Fibroblast of gingiva (primary cell): ENCODE results near the gene GRK6.

ENCODE experiments used
- DNase-seq: peaks from one replicate; pipeline ENCODE4 v3.0.0-alpha.2; 2011; ENCODE audit warnings: low read depth

GRK6 gene

GRCh38 chr5:177440990-177441780 lies 14.7 kb downstream of the GRK6 start:
- no peak for DNase-seq

- DNase-seq, result no peak
Measured at GRCh38 chr5:177442066-177442826, 15.8 kb downstream of the GRK6 start.

- no peak for DNase-seq
Measured at GRCh38 chr5:177443144-177443983, 16.9 kb downstream of the GRK6 start.

- DNase-seq, result no peak
Measured at GRCh38 chr5:177444106-177445051, 17.9 kb downstream of the GRK6 start.

- no peak for DNase-seq
Measured at GRCh38 chr5:177445052-177445916, 18.8 kb downstream of the GRK6 start.

- no peak for DNase-seq
Measured at GRCh38 chr5:177445917-177446199, 19.4 kb downstream of the GRK6 start.

- peak; percentile 74 for DNase-seq
Measured at GRCh38 chr5:177446200-177447065, 20.0 kb downstream of the GRK6 start, which contains the start of gene PRR7. Gene PRR7 (plus strand): TSS chr5:177446814. CDS start chr5:177455068, 8,254 bp downstream.

- DNase-seq, result peak; percentile 52
Measured at GRCh38 chr5:177447066-177447610, 20.7 kb downstream of the GRK6 start.

GRCh38 chr5:177447611-177448243 lies 21.3 kb downstream of the GRK6 start:
- peak; percentile 93 for DNase-seq

- DNase-seq, result no peak
Measured at GRCh38 chr5:177448244-177448950, 21.9 kb downstream of the GRK6 start.

GRCh38 chr5:177449140-177450061 lies 22.9 kb downstream of the GRK6 start:
- no peak for DNase-seq

GRCh38 chr5:177450667-177451424 lies 24.4 kb downstream of the GRK6 start:
- DNase-seq, result no peak

GRCh38 chr5:177452688-177453638 lies 26.5 kb downstream of the GRK6 start:
- no peak for DNase-seq

- DNase-seq, result no peak
Measured at GRCh38 chr5:177453852-177454396, 27.4 kb downstream of the GRK6 start.
